Glutamatergic neuron (in vitro differentiated cells): Measurements from ENCODE around the gene ADAM23. TPM values are rescaled to one million over a fixed set of nuclear protein-coding genes. Genes with fewer than 3 reads are reported as not detected.
"Not testable (repeated sequence)": the region's sequence is repeated elsewhere in the genome, so short reads cannot be mapped to it uniquely, and the experiment has no call there.

Source experiments
- DNase-seq: peaks from one replicate; pipeline ENCODE4 v3.0.0; 2022
- H3K27ac Mint-ChIP-seq: one replicate; pipeline ENCODE4 v1.8.0; 2020; ENCODE audit warnings: mild to moderate bottlenecking, mixed read lengths, inconsistent platforms; ENCODE audit not compliant: unreplicated experiment
- H3K27me3 Mint-ChIP-seq: one replicate; pipeline ENCODE4 v1.8.0; 2020; ENCODE audit warnings: mild to moderate bottlenecking, moderate library complexity, mixed read lengths, inconsistent platforms; ENCODE audit not compliant: unreplicated experiment
- H3K36me3 Mint-ChIP-seq: one replicate; pipeline ENCODE4 v1.8.0; 2020; ENCODE audit warnings: mild to moderate bottlenecking, mixed read lengths, inconsistent platforms; ENCODE audit not compliant: unreplicated experiment
- H3K4me1 Mint-ChIP-seq: one replicate; pipeline ENCODE4 v1.8.0; 2020; ENCODE audit warnings: mild to moderate bottlenecking, low read depth, mixed read lengths, inconsistent platforms; ENCODE audit not compliant: unreplicated experiment
- H3K4me3 Mint-ChIP-seq: one replicate; pipeline ENCODE4 v1.8.0; 2020; ENCODE audit warnings: mild to moderate bottlenecking, mixed read lengths, inconsistent platforms; ENCODE audit not compliant: unreplicated experiment
- H3K9me3 Mint-ChIP-seq: one replicate; pipeline ENCODE4 v1.8.0; 2020; ENCODE audit warnings: mild to moderate bottlenecking, moderate library complexity, mixed read lengths, inconsistent platforms; ENCODE audit not compliant: unreplicated experiment
- long read RNA-seq: library from polyadenylated mRNA; unstranded; transcript quantifications from one replicate; pipeline ENCODE4 v2.0.0, GENCODE V29; 2020; ENCODE audit not compliant: unreplicated experiment
- total RNA-seq: library from RNA; stranded (reverse); fragmentation: NEBNext Ultra II Directional; extraction: Animal tissue kit (Norgen Biotek cat#: 25700); gene quantifications from one replicate; pipeline ENCODE4 v1.2.1, GENCODE V29; 2021; ENCODE audit not compliant: unreplicated experiment
- TF ChIP-seq, protein P1 (sequence below): fragments of 200-600 bp; sonication (generic); IDR thresholded peaks from one replicate; pipeline ENCODE4 v1.5.0; 2021; ENCODE audit not compliant: partially characterized antibody, unreplicated experiment

Gene ADAM23, protein sequence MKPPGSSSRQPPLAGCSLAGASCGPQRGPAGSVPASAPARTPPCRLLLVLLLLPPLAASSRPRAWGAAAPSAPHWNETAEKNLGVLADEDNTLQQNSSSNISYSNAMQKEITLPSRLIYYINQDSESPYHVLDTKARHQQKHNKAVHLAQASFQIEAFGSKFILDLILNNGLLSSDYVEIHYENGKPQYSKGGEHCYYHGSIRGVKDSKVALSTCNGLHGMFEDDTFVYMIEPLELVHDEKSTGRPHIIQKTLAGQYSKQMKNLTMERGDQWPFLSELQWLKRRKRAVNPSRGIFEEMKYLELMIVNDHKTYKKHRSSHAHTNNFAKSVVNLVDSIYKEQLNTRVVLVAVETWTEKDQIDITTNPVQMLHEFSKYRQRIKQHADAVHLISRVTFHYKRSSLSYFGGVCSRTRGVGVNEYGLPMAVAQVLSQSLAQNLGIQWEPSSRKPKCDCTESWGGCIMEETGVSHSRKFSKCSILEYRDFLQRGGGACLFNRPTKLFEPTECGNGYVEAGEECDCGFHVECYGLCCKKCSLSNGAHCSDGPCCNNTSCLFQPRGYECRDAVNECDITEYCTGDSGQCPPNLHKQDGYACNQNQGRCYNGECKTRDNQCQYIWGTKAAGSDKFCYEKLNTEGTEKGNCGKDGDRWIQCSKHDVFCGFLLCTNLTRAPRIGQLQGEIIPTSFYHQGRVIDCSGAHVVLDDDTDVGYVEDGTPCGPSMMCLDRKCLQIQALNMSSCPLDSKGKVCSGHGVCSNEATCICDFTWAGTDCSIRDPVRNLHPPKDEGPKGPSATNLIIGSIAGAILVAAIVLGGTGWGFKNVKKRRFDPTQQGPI
- total RNA-seq = 16.4 TPM
- long read RNA-seq, partial matches to known transcripts = 0 of 1 reads
- long read RNA-seq, other reads (novel, unspliced or antisense) = 1 of 1 reads

DNA sequence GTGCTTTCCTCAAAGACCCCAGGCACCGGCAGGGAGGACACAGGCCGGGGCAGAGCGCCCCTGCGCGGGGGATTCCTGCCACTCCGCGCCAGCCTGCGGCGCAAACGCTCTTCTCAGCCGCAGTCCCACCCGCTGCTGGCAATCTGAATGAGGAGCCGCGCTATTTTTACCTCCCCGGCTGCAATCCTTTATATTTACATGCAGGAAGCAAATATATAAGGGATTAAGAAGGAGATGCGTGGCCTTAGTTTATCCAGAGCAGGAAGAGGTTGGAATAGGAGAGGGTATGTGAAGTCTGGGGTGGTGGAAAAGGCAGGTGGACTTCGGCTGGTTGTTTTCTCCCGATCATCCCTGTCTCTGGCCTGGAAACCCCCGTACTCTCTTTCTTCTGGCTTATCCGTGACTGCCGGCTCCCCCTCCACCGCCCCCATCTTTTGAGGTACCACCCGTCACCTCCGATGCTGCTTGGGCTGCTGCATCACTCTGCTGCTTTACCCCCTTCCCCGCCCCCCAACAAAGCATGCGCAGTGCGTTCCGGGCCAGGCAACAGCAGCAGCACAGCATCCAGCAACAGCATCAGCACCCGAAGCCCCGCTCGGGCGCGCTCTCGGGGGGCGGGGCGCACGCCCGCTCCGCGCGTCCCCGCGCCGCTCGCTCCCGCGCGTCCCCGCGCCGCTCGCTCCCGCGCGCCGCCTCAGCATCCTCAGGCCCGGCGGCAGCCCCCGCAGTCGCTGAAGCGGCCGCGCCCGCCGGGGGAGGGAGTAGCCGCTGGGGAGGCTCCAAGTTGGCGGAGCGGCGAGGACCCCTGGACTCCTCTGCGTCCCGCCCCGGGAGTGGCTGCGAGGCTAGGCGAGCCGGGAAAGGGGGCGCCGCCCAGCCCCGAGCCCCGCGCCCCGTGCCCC is at the start of gene ADAM23:
TSS of gene ADAM23 (plus strand) at position 700 of the 902 bp plus-strand sequence. CDS start 335 bp downstream, outside the sequence.
- peak; percentile 85 for DNase-seq
- TF ChIP-seq, protein P1, sequence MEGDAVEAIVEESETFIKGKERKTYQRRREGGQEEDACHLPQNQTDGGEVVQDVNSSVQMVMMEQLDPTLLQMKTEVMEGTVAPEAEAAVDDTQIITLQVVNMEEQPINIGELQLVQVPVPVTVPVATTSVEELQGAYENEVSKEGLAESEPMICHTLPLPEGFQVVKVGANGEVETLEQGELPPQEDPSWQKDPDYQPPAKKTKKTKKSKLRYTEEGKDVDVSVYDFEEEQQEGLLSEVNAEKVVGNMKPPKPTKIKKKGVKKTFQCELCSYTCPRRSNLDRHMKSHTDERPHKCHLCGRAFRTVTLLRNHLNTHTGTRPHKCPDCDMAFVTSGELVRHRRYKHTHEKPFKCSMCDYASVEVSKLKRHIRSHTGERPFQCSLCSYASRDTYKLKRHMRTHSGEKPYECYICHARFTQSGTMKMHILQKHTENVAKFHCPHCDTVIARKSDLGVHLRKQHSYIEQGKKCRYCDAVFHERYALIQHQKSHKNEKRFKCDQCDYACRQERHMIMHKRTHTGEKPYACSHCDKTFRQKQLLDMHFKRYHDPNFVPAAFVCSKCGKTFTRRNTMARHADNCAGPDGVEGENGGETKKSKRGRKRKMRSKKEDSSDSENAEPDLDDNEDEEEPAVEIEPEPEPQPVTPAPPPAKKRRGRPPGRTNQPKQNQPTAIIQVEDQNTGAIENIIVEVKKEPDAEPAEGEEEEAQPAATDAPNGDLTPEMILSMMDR = peak; percentile 30
- peaks cover 4% of the 10 kb centered on the region for H3K27me3 Mint-ChIP-seq
- H3K4me3 Mint-ChIP-seq = peak within 1 kb of the TSS; percentile 99
- peak within 1 kb of the TSS; percentile 84 for H3K27ac Mint-ChIP-seq
- H3K4me1 Mint-ChIP-seq = peaks cover 7% of the 10 kb centered on the region
- H3K9me3 Mint-ChIP-seq = peaks cover 7% of the 10 kb centered on the region
- H3K36me3 Mint-ChIP-seq = no peaks in the 10 kb centered on the region

DNA sequence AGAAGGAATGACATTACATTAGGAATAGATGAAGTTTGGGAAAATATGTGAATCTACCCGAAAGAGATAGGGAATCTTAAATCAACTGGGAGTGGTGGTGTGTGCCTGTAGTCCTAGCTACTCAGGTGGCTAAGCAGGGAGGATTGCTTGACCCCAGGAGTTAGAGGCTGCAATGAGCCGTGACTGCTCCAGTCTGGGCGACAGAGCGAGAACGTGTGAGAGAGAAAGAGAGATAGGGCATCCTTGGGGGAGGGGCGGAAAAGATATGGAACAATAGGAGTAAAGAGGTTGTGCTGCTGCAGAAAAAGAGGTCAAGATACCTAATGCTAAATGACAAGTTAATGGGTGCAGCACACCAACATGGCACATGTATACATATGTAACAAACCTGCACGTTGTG is 47.1 kb upstream of the ADAM23 start:
- Mint-ChIP-seq H3K4me1 (no peaks in the 10 kb centered on the region), H3K27ac (no peak overlapping the region), H3K27me3 (peaks cover 2% of the 10 kb centered on the region), H3K4me3 (no peak overlapping the region), H3K9me3 (peaks cover 2% of the 10 kb centered on the region), H3K36me3 (peaks cover 19% of the 10 kb centered on the region)
- TF ChIP-seq, protein P1 = no peak
- DNase-seq = no peak

DNA sequence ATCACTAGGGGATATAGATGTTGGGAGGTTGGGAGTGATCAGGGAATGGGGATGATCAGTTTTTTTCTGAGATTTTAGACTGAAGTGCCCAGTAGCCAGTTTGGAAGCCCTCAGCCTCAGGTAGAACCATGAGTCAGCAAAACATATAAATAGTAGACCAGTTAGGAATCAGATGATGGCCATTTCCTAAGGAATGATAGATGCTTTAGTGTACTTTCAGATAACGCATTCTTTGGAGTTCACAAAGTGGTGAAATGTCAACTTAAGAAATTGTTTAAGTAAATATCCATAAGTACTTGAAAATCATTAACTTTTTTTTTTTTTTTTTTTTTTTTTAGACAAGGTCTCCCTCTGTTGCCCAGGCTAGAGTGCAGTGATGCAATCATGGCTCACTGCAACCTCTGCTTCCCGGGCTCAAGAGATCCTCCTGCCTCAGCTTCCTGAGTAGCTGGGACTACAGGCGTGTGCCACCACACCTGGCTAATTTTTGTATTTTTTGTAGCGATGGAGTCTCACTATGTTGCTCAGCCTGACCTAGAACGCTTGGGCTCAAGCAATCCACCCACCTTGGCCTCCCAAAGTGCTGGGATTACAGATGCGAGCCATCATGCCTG is 40.3 kb upstream of the ADAM23 start:
- not testable (repeated sequence) for H3K9me3 Mint-ChIP-seq, DNase-seq, H3K27me3 Mint-ChIP-seq, H3K4me3 Mint-ChIP-seq, H3K4me1 Mint-ChIP-seq, H3K36me3 Mint-ChIP-seq, H3K27ac Mint-ChIP-seq

DNA sequence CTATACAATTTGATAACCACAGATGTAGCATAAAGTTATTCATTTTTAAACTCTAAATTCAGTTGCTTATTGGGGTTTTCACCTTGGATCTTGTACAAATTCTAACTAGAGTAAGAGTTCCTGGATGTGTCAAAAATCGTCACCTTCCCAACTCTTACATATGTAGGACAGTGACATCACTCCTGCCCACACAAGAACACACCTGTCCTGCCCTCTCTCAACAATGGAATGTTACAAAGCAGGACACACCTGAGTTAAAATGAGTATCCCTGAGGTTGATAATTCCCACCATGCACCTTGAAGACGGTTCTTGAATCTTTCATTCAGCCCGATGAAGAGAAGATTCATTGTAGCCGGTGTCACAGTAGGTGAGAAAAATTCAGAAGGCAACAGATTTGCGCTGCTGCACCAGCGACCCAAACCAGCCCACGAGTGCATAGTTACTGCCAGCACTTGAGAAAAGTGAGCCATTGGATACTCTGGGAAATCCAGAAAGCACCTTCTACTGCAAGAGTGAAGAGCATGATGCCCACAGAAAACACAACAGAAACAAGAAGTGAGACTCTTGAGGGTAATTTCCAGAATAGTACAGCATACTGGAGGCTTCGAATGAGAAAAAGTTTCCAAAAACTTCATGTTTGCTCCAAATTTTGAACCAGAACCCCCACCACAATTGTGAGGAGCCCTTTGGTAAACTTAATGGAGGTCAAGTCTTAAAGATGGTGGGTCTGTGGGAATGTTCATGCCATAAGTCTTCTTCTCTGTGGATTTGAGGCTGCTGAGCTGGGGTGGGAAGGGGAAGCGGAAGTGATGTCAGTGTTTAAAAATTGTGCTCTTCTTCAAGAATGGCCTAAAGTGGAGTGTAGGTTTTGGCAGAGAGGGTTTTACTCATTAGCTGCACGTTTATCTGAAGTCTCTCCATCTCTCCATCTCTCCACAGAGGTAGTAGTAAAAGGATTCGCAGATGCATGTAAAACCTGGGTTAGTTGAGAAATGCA is 34.7 kb upstream of the ADAM23 start:
- Mint-ChIP-seq H3K4me3 (no peak overlapping the region), H3K4me1 (no peaks in the 10 kb centered on the region), H3K9me3 (no peaks in the 10 kb centered on the region), H3K27ac (no peak overlapping the region), H3K27me3 (no peaks in the 10 kb centered on the region), H3K36me3 (no peaks in the 10 kb centered on the region)
- no peak for DNase-seq
- TF ChIP-seq, protein P1 = no peak
